GM19035 (cell line): Measurements from ENCODE around the gene ITPRID1.

Experiments used
- ATAC-seq: cut with Tn5 transposase; IDR thresholded peaks from one replicate; pipeline ENCODE4 v1.9.1; 2021; ENCODE audit not compliant: unreplicated experiment

Gene ITPRID1

GRCh38 chr7:31633467-31633866 is 119.6 kb downstream of the ITPRID1 start:
- no peak for ATAC-seq

GRCh38 chr7:31633894-31634494 is 120.1 kb downstream of the ITPRID1 start:
- no peak for ATAC-seq

GRCh38 chr7:31640381-31640780 is 126.5 kb downstream of the ITPRID1 start:
- ATAC-seq, result no peak

DNA sequence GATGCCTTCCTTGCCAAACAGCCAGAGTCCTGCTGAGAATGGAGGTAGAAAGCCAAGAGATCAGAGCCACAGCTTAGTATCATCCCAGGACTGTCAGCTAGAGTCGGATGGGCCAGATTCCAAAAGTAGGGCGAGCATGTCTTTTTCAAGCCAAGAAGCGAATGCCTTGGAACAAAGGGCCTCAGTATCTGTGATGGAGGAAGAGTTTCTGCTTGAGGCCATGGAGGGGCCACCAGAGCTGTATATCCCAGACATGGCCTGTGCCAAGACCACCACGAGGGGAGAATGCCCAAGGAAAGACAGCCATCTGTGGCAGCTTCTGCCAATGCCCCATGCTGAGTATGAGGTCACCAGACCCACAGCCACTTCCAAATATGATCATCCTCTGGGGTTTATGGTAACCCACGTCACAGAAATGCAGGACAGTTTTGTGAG is 128.8 kb downstream of the ITPRID1 start:
- ATAC-seq, result no peak

DNA sequence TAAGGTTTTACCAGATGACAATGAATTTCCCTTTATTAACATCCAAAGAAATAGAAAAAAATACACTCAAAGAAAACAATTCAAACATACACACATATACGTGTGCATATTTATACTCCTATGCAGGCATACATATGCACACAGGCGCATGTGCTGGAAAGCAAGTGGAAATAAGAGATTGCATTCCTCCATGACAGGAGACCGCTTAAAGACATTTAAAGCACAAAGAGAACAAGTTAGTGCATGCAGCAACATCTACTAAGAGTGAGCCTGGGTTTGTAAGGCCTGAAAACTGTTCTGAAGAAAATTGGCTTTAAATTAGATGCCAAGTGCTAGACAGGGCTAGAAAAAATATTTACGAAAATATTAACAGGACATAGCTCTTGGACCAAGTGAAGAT is 133.1 kb downstream of the ITPRID1 start:
- no peak for ATAC-seq

- ATAC-seq, result no peak
These were observed 133.6 kb downstream of the ITPRID1 start for GRCh38 chr7:31647511-31647910.

DNA sequence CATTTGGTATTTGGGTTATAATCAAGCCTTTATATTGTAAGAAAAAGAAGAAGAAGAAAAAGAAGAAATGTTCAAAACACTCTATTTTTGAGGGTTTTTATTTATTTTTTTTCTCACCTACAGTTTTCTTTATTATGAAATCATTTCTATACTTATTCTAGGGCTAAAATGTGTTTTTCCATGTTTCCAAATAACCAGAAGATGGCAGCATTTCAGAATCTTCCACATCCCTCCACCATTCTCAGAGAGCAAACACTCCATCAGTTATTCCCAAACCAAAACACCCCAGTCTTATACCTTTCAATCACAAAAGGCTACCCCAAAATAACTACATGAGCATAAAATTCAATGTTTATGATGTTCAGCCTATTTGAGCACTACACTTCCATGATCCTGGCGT is 134.4 kb downstream of the ITPRID1 start:
- no peak for ATAC-seq

- ATAC-seq, result no peak
These were observed 135.0 kb downstream of the ITPRID1 start for GRCh38 chr7:31648880-31649279.

- ATAC-seq, result no peak
These were observed 137.6 kb downstream of the ITPRID1 start for GRCh38 chr7:31651234-31652062.

DNA sequence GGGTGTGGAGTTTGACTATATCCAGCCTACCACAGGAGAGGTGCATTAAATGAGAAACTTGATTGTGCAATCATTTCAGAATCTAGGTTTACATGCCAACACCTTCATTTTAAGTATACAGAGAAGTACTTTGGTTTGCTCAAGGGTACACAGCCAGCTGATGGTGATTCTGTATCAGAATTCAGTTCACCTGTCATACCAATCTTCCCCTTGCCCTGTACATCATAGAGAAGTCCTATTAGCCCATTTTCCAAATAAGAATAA is 138.1 kb downstream of the ITPRID1 start:
- ATAC-seq, result no peak

DNA sequence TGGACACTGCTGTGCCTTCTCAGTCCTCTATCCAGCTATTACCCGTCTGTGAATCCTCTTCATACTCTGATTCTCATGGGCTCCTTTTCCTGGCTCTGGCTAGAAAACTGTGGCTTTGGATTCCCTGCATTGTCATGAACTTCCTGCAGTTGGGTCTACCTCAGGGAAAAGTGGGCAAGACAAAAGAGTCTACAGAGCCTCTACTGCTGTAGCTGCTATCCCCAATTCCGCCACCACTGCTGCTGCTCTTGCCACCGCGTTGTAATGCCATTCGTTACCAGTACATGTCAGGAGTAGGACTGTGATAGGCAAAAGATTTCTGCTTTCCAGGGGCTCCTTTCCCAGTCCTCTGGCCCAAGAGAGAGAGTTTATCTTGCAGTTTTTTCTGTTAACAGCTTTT is 149.2 kb downstream of the ITPRID1 start:
- no peak for ATAC-seq

DNA sequence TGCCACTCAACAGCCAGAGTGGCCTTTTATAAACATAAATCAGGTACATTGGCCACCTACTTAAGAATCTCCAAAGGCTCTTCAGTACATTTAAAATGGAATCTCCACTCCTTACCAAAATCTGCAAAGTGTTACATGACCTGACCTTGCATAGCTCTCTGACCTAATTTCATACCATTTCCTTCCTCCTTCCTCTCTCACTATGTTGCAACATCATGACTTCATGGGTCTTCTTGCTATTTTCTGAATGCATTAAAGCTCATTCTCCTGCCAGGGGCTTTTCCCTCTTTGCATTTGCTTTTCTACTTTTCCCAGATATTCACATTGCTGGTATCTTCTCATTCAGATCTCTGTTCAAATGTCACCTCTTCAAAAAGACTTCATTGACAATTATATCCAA is 151.0 kb downstream of the ITPRID1 start:
- ATAC-seq, result no peak

GRCh38 chr7:31665546-31665945 is 151.7 kb downstream of the ITPRID1 start:
- ATAC-seq, result no peak

GRCh38 chr7:31669461-31669860 is 155.6 kb downstream of the ITPRID1 start:
- no peak for ATAC-seq

- ATAC-seq, result no peak
These were observed 165.8 kb downstream of the ITPRID1 start for GRCh38 chr7:31679574-31680305.

GRCh38 chr7:31683445-31684225 is 169.7 kb downstream of the ITPRID1 start:
- ATAC-seq, result no peak

- ATAC-seq, result no peak
These were observed 173.3 kb downstream of the ITPRID1 start, which contains the start of gene PPP1R17 for GRCh38 chr7:31687024-31687748. PPP1R17 (plus strand) TSS chr7:31687215; CDS start chr7:31692442, 5,227 bp downstream.

DNA sequence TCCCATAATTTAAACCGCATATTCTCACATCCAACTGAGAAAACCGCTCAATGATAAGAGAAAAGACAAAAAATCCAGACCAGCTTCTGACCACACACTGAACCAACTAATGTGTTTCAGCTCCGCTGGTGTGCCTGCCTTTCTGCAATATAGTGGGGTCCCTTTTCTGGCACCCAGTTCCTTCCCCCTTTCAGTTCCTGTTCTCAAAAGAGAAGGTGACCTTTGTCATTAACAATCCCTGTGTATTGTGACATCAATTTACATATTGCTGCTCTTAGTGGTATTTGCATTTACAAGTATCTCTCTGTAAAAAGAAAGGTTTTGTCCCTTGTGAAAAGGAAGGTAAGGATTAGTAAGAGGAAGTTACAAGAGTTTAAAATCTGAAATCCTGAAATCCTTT is 174.5 kb downstream of the ITPRID1 start:
- ATAC-seq, result peak; percentile 97

GRCh38 chr7:31688996-31689395 is 175.1 kb downstream of the ITPRID1 start:
- peak; percentile 16 for ATAC-seq

DNA sequence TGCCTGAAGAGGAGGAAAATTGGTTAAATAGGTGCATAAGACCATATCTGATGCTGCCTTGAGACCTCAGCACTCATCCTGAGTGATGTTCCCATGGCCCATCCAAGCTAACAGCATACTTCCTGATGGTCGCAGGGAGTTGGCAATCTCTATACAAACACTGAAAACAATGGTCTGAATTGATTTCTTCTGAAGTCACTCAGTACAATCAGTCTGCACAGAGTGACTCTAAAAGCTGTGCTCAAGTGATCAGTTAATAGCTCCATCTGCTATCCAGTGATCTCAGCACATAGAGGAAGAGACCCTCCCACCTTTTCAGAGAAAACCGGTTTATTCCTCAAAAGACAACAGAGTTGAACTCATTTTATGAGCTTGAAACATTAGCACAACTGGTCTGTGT is 177.0 kb downstream of the ITPRID1 start:
- no peak for ATAC-seq

- ATAC-seq, result no peak
These were observed 178.6 kb downstream of the ITPRID1 start for GRCh38 chr7:31692451-31692850.
